ENCODE data around the gene EXOC5.

EXOC5 gene, protein sequence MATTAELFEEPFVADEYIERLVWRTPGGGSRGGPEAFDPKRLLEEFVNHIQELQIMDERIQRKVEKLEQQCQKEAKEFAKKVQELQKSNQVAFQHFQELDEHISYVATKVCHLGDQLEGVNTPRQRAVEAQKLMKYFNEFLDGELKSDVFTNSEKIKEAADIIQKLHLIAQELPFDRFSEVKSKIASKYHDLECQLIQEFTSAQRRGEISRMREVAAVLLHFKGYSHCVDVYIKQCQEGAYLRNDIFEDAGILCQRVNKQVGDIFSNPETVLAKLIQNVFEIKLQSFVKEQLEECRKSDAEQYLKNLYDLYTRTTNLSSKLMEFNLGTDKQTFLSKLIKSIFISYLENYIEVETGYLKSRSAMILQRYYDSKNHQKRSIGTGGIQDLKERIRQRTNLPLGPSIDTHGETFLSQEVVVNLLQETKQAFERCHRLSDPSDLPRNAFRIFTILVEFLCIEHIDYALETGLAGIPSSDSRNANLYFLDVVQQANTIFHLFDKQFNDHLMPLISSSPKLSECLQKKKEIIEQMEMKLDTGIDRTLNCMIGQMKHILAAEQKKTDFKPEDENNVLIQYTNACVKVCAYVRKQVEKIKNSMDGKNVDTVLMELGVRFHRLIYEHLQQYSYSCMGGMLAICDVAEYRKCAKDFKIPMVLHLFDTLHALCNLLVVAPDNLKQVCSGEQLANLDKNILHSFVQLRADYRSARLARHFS

DNA sequence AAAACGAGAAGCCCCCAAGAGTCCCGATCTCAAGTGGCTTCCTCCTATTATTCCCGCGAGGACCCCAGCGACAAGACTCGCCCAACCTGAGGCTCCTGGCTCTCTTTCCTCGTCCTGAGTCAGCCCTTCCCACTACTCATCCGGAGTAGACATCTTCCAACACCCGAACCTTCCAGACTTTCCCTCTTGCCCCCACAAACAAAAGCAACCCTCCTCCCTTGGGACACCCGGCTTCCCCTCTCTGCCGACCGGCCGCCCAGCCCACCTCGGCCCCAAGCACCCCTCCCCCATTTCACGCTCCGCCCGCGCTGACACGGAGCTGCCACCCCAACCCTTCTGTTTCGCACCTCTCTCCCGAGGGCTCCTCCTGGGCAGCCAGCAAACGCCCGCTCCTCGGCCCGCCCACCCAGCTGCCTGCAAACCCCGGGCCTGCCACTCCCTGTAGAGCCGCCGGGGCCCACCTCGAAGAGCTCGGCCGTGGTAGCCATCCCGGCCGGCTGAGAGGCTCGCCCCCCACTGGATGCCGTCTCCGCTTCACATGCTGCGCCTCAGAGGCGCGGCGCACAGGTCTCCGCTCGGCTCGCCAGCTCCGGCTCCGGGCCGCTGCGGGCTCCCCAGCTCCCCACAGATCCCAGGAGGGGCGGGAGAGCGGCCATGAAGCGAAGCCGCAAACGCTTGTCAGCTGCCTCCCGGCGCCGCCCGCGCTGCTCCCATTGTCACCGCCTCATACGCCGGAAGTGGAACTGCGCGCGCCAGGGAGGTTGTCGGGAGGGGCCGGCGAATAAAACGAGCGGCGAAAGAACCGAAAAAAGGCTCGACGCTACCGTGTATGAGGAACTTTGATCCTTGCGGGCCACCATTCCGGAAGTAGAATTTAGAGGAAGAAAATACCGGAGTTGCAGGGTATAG, at the start of gene EXOC5, which contains the start of gene AP5M1:
EXOC5 (minus strand) TSS at position 745 of the 909 bp plus-strand sequence; CDS start at position 488, 257 bp downstream.
AP5M1 (plus strand) TSS at position 811 of the 909 bp plus-strand sequence. CDS start 344 bp downstream, outside the sequence.
- peak; percentile 96 to 97 (median 97) for DNase-seq

- peak; percentile 81 to 90 (median 89) for DNase-seq
These were observed 48.6 kb upstream of the EXOC5 start for GRCh38 chr14:57317248-57317833.

DNA sequence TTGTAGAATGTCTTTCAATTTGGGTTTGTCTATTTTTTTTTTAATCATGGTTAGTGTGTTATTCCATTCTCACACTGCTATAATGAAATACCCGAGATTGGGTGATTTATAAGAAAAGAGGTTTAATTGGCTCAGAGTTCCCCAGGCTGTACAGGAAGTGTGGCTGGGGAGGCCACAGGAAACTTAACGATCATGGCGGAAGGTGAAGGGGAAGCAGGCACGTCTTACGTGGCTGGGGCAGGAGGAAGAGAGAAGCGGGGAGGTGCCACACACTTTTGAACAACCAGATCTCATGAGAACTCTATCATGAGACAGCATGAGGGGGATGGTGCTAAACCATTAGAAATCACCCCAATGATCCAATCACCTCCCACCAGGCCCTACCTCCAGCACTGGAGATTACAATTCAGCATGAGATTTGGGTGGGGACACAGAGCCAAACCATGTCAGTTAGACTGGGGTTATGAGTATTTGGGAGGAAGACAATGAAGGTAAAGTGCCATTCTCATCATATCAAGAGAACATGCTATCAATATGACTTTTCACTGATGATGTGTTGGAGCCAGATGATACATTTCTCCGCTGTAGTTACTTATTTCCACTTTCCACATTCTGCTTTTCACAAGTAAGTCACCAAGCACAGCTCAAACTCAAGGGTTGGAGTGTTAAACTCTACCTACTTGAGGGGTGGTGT, 45.8 kb upstream of the EXOC5 start:
- DNase-seq = no peak

GRCh38 chr14:57302883-57303282, 34.2 kb upstream of the EXOC5 start:
- no peak for DNase-seq

- no peak for DNase-seq
These were observed 30.8 kb upstream of the EXOC5 start for GRCh38 chr14:57299511-57299910.

- no peak for DNase-seq
These were observed 29.1 kb upstream of the EXOC5 start for GRCh38 chr14:57297852-57298251.

DNA sequence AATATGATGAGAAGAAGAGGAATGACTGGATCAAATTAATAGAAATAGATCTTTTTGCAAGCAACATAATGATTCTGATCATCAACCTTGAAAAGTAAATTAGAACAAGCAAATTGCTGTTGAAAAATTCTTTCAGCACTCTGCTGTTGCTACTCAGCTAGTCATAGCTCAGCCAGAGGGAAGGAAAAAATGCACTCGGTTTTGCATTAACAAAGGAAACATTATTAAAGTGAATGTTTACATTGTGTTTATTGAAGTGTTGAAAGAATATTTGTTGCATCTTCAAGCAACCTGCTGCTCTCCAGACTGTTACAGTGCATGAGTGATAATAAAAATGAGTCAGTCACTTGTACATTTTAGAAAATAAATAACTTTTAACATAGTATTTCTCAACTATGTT, 26.5 kb upstream of the EXOC5 start:
- DNase-seq = no peak

- DNase-seq = peak; percentile 27 to 47 (median 40)
These were observed 25.4 kb upstream of the EXOC5 start for GRCh38 chr14:57293866-57294837.

DNA sequence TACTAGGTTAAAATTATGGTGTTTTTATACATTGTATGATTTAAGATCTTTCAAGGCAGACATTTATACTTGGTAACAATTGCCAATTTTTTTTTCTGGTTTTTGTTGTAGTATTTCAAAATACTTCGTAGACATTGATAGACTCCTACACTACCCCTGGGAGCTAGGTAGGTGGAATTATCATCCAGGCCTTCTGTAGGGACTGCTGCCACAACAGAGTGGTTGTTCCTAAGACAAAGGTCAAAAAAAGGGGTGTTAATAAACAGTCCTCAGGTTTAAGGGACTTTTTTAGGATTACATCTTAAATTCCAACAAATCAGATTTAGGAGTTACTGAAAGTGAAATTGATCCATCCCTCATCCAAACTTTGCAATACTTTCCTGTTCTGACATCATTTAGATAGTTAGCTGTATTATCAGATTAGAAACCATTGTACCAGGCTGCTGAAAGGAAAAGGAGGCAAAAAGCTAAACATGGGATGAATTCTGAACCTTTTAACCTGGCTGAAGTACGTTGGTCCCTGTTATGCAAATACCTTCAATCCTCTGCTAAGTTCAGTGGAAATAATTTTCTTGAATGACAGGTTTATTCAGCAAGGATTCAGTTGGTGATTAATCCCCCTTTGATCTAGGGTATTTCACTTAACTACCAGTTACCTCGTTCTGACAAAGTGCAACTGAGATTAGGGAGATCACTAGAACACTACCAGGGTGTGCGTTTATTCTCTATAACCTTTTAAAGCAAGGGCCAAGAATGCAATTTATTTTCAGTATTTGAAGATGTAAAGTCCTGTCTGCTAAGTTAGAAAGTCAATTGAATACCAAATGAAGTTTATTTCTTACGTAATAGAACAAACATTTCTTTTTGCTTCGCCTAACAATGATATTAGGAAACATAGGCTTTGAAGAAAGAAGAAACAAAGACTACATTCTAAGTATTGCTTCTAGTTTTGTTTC, 23.3 kb upstream of the EXOC5 start:
- DNase-seq = no peak

DNA sequence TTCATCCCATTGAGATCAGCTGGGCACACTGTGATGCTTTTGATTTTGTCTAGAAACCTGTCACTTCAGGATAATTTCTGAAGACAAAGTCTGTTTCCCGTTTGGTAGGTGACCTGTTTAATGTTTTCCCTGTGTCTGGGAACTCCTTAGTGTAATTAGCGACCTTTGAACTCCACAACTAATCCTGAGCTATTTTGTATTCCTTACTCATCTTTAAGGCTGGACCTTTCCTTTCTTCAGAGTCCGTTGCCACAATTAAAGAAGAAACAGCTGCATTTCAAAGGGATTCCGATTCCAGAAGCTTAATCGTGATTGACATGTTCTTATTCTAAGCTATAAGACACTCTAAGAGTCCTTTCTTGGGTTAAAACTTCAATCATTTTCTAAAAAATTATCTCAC, 22.0 kb upstream of the EXOC5 start:
- DNase-seq = no peak

- no peak for DNase-seq
These were observed 19.0 kb upstream of the EXOC5 start for GRCh38 chr14:57287745-57288144.

- DNase-seq = no peak
These were observed 8.4 kb upstream of the EXOC5 start for GRCh38 chr14:57277062-57277461.

DNA sequence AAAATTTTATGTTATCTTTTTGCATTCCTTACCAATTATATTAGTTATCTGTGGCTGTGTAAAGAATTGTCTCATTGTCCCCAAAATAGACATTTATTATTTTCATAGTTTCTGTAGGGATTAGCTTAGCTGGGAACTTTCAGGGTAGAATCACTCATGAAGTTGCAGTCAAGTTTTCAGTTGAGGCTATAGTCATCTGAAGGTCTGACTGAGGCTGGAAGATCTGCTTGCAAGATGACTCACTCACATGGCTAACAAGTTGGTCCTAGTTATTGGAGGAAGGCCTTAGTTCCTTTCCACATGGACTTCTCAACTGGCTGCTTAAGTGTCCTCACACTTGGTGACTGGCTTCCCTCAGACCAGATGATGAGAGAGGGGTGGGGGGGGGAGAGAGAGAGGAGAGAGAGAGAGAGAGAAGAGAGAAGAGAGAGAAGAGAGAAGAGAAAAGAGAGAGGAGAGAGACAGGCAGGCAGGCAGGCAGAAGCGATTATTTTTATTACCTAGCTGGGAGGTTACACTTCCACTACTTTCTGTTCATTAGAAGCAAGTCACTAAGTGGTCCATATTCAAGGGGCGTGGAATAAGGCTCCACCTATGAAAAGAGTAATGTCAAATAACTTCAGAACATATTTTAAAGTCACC, 6.4 kb upstream of the EXOC5 start:
- peak in 1 of 3 donors; percentile 20 for DNase-seq

DNA sequence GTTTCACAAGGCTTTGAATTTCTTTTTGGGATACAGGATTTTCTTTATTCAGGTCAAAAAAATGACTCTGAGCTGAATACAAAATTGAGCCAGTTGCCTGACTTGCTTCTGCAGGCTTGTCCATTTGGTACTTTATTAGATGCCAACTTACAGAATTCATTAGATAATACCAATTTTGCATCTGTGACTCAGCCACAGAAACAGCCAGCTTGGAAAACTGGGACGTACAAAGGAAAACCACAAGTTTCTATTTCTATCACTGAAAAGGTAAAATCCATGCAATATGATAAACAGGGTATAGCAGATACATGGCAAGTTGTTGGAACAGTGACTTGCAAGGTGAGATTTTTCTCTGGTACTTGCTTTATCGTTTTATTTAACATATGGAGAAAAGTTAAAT, 5.8 kb upstream of the EXOC5 start:
- DNase-seq = no peak

GRCh38 chr14:57273236-57273635, 4.5 kb upstream of the EXOC5 start:
- DNase-seq = no peak

DNA sequence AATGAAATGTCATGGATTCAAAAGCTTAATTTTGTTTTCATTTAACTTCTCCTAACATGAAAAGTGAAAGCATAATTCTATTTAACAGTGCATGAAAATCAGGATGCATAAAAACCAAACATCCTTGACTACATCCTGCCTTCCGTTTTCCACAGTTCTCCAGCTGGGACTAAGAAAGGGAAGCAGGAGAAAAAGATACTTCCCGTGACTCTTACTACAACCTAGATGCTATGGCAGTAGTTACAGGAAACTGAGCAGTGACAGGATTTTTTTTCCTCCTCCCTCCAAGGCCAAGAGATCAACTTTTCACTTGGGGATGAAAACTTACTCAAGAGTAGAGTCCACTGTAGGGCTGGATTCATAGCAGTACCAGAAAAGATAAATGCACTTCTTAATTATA, 2.6 kb downstream of the EXOC5 start:
- DNase-seq = peak in 2 of 3 donors; percentile 22 to 42

- no peak for DNase-seq
These were observed 6.6 kb downstream of the EXOC5 start for GRCh38 chr14:57262117-57262516.

DNA sequence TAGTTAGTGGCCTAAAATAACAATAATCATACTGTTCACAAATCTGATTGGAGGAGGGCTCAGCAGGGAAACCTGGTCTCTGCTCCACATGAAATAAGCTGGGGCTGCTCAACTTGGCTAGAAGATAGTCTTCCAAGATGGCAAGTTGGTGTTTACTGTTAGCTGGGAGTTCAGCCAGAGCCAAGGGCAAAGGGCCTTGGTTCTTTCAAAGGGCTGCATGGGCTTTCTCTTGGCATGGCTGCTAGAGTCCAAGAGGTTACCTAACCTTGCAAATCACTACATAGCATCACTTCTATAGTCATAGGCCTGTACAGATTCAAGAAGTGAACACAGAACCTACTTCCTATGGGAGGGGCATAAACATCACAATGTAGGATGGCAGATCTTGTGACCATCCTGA, 7.1 kb downstream of the EXOC5 start:
- DNase-seq = no peak

DNA sequence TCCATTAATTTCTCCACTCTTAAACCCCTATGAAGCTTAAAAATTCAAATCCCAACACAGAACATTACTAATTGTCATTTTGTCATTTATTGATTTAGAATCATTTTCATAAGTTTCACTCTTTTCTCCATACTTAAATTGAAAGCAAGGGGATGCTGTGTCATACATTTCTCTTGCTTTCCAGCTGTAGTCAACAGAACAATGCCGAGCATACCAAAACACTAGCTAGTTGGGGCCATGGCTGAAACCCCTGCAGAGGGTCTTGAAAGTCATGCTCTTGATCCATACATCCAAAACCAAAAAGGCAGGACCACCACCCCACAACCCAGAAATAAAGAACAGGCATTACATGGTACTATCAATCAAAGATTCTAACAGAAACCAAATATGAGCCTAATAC, 9.0 kb downstream of the EXOC5 start:
- no peak for DNase-seq
